GM21381 (cell line): ENCODE measurements around the gene TMEM273.

Source experiments
- ATAC-seq: cut with Tn5 transposase; IDR thresholded peaks from one replicate; pipeline ENCODE4 v1.9.1; 2021; ENCODE audit warnings: mild to moderate bottlenecking, moderate library complexity; ENCODE audit not compliant: unreplicated experiment

The TMEM273 gene

DNA sequence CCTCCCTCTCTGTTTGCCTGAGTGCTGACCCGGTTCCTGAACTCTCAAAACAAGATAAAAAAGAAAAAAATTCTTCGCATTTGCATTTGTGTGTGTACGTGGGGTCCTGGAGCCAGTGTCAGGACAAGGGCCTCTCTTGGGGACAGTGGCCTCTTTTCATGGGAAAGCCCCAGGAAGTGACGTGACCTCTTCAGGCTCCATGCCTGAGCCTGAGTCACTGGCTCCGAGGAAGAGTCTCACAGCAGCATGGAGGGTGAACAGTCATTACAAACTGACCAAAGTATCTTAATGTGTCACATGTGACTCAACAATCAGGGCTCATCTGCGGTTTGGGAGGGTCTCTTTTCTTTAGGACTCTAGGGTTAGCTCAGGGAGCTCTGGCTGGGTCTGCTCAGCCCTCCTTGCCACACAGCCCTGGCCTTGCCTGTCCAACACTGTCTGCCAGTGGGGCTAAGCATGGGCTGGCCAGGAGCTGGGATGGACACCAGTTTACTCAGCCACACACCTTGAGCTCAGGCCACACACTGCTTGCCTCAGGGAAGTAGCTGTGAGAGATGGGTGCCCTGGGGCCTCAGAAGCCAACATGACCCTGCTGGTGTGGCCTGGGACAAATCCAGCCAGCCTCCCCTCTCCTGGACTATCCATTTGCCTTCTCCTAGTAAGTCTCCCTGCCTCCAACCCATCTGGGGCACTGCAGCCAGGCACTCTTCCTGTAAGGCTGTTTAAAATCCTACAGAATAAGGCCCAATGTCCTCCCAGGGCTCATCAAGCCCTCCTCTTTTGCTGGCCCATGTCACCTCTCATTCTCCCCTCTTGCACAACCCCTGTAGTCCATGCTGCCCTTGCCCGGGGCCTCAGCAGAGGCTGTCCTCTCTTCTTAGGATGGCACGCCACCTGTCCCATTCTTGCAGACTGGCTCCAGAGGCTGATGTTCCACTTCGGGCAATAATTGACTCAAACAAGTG lies 10.5 kb downstream of the TMEM273 start:
- ATAC-seq = peak; percentile 72

- no peak for ATAC-seq
These were observed 11.6 kb downstream of the TMEM273 start for GRCh38 chr10:49176310-49177268.

GRCh38 chr10:49175587-49176309 lies 12.4 kb downstream of the TMEM273 start:
- ATAC-seq = no peak

DNA sequence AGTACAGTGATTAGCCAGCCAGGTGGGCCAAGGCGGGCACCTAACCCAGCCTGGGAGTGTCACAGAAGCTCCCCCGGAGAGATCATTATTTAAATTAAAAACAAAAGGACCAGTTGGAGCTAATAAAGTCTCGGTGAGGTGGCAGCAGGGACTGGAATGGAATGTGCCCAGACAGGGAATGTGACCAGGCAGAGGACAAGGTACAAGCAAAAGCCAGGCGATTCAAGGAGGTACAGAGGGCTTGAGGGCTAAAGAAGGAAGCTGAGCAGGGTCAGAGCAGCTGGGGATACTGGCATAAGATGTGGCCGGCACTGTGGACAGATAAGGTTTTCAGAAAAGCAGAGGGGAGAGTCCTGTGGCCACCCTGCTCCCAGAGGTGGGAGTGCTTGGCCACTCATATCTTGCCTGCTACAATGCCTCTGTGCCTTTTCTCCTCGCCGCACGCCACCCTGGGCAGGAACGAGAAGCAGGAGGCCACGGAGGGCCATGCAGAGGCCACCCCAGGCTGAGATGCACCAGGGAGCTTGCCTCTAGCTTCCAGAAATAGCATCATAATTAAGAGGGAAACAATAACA lies 13.2 kb downstream of the TMEM273 start:
- ATAC-seq = no peak

- ATAC-seq = no peak
These were observed 13.8 kb downstream of the TMEM273 start for GRCh38 chr10:49174261-49174925.

DNA sequence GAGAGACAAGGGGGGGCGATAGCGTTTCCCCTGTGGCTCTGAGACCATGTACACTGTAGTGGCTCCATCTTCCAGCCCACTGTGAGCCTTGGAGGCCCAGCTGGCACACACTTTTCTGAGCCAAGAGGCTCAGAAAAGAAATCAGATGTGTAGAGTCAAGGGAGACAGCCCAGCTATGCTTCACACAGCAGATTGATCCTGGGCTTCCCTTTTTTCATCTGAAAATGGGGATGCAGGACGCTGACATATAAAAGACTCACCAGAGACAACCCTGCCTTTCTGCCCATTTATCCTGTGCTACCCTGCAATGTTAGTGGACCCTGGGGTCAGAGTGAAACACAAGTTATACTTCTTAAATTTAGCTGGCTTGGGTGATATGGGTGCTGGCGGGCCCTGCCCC lies 14.3 kb downstream of the TMEM273 start:
- no peak for ATAC-seq

DNA sequence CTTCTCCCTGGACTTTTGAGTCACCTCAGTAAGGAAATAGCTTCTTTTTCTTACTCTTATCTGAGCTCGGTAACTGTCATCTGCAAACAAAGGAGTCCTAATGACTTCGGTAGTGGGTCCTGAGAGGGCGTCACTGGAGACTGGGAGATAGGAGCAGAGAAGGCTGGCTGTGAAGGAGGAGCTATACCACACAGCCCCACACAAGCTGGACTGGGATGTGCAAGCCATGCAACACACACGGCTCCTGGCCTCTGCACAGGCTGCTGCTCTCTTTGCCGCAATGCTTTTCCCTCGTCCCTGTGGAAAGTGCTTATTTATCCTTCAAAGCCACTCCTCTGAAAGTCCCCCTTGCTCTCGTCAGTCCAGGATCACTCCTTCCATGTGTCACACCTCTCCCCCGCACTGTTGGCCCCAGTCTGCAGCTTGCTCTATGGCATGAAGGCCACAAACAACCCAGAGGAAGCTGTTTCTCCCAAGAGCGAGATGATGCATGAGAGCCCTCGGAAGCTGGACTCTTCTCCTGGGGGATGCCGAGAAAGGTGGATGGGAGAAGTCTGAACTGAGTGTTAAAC lies 14.9 kb downstream of the TMEM273 start:
- no peak for ATAC-seq

GRCh38 chr10:49172777-49173132 lies 15.4 kb downstream of the TMEM273 start:
- ATAC-seq = no peak

DNA sequence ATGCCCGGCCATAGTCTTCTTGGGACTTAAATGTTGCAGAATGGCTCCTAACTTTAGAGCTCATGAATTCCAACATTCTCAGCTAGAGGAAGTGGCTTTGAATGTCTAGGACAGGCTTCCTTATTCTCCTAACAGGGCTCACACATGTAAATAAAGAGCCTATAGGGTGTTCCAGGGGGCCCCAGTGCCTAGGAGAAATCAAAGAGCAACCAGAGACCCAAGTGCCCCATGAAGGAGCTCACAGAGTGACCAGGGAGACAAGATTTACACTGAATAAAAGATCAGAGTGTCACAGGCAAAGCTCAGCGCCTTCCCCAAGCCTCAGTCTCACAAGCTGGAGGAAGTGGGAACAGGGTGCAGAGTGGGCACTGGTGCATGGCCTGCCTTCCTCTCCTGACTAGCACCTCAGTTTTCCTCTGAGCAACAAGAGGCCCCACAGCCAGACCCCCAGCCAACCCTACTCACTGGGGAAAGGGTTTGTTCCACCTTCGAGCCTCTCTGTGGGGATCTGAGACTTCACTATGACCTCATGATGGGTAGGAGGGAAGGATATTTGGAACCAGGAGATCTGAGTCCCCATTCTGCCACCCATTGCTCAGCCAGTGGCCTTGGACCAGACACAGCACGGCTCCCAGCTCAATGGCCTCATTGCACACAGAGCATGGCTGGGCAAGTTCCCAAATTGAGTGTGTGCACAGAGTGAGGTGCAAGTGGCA lies 16.0 kb downstream of the TMEM273 start:
- no peak for ATAC-seq

- no peak for ATAC-seq
These were observed 16.7 kb downstream of the TMEM273 start for GRCh38 chr10:49171326-49172060.

DNA sequence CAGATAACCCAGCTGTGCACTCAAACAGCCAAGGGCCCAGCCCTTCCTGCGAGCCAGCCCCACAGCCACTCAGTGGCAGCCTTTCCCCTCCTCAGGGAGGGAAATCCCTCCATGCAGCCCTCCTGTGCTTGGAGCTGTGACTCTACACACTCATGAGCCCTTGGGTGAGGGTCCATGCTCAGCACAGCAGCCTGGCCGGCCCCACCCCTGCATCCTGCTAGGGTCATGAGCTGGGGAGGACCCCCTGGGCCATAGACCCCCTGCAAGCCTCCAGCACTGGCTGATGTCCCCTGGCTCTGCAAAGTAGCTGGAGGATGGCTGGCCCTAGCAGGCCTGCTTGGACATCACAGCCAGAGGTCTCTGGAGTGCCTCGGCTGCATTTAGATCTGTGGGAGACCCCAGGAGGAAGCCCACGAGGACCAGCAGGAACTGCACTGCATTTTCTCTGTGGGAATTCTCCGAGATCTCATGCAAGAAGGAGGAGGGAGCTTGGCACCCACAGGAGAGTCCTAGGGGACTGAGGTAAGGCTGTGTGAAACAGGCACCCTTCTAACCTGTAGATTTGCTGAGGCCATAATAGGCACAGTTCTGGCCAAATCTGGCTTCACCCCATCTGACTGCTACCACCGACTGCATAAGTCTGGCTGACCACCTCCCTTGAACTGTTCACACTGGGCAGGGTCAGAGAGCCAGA lies 17.4 kb downstream of the TMEM273 start:
- no peak for ATAC-seq

DNA sequence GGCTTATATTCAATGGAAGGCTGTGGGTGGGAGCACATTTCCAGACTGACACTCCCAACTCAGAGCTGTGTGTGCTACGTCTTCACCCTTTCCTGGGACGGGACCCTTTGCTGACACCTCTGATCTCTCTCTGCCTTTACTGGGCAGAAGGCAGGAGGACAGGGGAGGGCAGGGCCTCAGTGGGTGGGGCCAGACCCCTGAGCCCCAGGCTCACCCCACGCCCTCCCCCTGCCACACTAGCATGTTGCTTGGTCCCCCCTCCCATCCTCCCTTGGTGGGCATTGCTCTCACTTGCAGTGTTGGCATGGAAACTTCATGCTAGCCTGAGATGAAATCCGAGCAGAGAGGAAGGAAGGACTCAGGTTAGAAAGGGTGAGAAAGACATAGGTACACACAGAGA lies 18.4 kb downstream of the TMEM273 start:
- ATAC-seq = no peak

GRCh38 chr10:49168831-49169500 lies 19.2 kb downstream of the TMEM273 start:
- ATAC-seq = no peak

DNA sequence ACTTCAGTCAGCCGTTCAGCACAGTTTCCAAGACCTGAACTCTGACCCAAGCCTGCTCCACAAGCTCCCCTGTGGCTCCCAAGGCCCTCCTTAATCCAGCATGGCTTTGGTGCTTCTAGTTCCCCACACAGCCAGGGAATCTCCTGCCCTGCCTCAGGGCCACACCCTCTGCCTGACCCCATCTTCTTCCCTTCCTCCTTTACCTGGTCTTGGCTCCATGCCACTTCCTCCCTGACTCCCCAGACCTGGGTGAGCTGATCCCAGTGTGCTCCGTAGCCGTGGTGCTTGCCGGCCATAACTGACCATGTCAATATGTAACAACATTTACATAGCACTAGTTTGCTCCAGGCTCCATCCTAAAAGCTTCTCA lies 20.0 kb downstream of the TMEM273 start:
- ATAC-seq = no peak

GRCh38 chr10:49167425-49168170 lies 20.6 kb downstream of the TMEM273 start:
- no peak for ATAC-seq

GRCh38 chr10:49166484-49167400 lies 21.4 kb downstream of the TMEM273 start:
- no peak for ATAC-seq
